NCI-H345 (cell line): ENCODE data around the gene AAGAB.
"Not testable (repeated sequence)": the region's sequence is repeated elsewhere in the genome, so short reads cannot be mapped to it uniquely, and the experiment has no call there.

Experiments
- DNase-seq: peaks from one replicate; lab custom pipeline; 2025; lab: John Stamatoyannopoulos, UW

The AAGAB gene

DNA sequence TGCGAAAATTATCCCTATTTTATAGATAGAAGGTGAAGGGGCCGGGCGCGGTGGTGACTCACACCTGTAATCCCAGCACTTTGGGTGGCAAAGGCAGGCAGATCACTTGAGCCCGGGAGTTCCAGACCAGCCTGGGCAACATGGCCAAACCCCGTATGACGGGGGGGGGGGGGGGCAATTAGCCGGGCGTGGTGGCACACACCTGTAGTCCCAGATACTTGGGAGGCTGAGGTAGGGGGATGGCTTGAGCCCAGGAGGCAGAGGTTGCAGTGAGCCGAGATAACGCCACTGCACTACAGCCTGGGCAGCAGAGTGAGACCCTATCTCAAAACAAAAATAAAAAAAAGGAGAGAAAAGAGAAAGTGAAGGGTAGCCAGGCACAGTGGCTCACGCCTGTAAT lies 1.4 kb downstream of the AAGAB start:
- no peak for DNase-seq

GRCh38 chr15:67251318-67251717 lies 3.1 kb downstream of the AAGAB start:
- no peak for DNase-seq

DNA sequence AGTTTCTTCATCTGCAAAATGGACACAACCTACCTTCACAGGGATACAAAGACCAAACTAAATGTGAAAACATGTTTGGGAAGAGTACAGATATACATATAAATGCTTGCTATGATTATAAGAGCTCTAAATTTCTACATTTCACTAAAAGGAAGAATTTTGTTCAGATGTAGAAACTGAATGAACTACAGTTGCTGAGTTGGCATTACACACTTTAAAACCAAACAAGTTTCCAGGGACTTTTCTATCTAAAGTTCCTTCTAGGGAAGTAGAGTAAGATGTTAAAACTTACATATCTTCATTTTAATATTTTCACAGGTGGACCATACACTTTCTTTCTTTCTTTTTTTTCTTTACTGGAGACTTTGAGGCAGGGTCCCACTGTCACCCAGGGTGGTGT lies 4.6 kb downstream of the AAGAB start:
- DNase-seq = no peak

GRCh38 chr15:67248011-67248505 lies 6.4 kb downstream of the AAGAB start:
- no peak for DNase-seq

DNA sequence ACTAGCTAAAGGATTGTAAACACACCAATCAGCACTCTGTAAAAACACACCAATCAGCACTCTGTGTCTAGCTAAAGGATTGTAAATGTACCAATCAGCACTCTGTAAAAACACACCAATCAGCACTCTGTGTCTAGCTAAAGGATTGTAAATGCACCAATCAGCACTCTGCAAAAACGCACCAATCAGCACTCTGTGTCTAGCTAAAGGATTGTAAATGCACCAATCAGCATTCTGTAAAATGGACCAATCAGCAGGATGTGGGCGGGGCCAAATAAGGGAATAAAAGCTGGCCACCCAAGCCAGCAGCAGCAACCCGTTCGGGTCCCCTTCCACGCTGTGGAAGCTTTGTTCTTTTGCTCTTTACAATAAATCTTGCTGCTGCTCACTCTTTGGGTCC lies 7.9 kb downstream of the AAGAB start:
- not testable (repeated sequence) for DNase-seq

DNA sequence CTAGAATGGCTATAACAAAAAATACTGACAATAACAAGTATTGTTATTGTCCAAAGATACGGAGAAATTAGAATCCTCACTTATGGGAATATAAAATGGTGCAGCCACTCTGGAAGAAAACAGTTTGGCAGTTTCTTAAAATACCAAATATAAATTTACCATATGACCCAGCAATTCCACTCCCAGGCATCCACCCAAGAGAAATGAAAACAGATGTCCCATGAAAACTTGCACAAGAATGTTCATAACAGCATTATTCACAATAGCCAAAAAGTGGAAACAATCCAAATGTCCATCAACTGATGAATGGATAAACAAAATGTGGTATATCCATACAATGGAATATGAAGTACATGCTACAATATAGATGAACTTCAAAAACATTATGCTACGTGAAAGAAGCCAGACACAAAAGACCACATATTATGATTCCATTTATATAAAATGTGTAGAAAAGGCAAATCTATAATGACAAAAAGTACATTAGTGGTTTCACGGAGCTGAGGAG lies 9.4 kb downstream of the AAGAB start:
- DNase-seq = no peak

DNA sequence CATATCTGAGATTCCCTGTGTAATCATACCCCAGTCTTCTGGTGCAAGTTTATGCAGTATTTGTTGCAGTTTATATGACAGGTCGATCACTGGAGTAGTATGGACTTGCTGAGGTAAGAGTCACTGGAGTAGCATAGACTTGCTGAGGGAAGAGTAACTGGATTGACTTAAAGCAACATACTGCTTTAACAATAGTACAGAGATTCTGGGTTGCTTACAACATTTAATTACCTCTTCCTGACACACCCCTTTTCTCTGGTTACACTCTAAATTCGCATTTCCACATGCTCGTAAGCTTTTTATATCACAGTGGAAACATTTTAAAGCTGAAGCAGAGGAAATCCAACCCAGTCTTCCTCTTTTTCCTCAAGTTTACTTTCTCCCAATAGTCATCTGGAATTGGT lies 11.8 kb downstream of the AAGAB start:
- DNase-seq = no peak

GRCh38 chr15:67241132-67241855 lies 13.2 kb downstream of the AAGAB start:
- DNase-seq = no peak

DNA sequence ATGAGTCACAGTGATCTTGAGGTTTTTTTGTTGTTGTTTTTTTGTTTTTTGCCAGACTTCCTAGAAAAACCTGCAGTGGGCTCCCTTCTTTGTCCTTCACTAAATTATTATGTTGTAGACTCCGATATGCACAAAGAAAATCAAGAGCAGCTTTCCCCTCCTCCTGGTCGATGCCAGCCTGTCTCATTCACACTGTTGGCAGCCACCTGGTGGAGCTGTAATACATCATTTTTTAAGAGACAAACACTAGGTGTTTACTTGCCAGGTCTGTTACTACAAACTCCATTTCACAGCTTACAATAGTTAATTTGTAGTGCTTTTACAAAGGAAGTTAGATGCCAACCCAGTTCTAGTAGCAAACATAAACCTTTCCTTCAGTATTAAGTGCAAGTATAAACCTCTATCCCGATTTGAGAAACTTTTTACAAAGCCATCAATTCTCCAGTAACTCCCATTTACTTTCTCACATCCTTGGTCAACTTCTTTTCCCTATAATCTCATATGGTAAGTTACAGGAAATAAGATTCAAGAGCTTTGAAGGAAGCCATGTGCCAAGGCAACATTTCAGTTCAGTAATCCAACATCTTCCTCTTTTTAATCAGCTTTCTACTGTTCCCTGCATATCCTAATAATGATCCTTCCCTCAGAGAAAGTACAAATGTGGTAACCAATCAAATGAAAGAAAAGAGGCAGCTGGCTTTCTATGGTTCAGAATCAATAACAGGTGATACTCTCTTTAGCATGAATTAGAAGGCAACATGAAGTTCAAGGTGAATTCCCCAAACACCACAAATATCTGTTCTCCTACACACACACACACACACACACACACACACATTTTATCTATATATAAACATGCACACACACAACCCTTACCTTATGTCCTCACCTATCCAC lies 14.0 kb downstream of the AAGAB start:
- DNase-seq = peak; percentile 41

GRCh38 chr15:67232591-67232990 lies 21.9 kb downstream of the AAGAB start:
- DNase-seq = no peak

- DNase-seq = no peak
Observed at GRCh38 chr15:67230504-67230903, 24.0 kb downstream of the AAGAB start.

DNA sequence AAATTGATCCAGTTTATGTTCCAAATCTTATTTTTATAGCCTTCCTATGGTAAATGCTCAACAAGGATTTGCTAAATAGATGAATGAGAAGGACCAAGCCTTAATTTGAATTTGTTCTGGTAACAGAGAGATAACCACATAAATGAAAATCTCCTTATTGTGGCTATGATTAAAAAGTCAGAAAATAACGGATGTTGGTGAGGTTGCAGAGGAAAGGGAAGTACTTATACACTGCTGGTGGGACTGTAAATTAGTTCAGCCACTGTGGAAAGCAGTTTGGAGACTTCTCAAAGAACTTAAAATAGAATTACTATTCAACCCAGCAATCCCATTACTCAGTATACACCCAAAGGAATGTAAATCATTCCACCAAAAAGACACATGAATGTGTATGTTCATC lies 26.2 kb downstream of the AAGAB start:
- no peak for DNase-seq

DNA sequence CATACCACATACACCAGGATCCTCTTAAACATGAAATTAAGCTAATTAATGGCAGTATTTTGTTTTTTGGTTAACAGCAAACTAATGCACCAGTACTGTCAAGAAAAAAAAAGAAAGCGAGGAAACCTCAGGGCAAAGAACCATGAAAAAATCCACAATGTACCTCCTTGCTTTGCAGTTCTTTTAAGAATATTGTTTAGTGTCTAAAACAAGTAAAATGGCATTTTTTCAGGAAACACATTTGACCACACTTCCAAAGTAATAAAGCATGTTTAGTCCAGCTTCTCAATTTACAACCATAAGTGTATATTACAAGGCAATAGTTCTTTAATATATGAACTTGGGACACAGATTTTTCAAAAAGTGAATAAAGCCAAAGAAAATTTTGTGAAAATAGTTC lies 26.6 kb downstream of the AAGAB start:
- no peak for DNase-seq

DNA sequence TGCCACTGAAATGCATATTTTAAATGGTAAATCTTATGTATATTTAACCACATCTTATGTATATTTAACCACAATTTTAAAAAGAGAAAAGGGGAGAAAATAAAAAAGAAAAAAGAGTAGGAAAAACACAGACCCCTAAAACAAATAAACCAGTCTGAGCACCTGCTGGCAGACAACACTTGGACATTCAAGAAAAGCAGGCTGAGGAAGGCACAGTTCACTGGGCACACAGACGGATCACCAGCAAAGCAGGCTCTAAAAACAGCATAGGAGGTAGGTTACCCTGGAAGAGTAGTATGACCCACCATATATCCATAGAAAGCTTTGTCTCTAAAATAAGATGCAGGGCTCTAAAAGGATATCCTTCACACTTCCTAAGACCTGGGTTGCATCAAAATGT lies 27.0 kb downstream of the AAGAB start:
- DNase-seq = no peak

- DNase-seq = no peak
Observed at GRCh38 chr15:67225336-67225735, 29.1 kb downstream of the AAGAB start.

- DNase-seq = no peak
Observed at GRCh38 chr15:67224889-67225288, 29.6 kb downstream of the AAGAB start.

- no peak for DNase-seq
Observed at GRCh38 chr15:67219288-67219687, 35.2 kb downstream of the AAGAB start.

DNA sequence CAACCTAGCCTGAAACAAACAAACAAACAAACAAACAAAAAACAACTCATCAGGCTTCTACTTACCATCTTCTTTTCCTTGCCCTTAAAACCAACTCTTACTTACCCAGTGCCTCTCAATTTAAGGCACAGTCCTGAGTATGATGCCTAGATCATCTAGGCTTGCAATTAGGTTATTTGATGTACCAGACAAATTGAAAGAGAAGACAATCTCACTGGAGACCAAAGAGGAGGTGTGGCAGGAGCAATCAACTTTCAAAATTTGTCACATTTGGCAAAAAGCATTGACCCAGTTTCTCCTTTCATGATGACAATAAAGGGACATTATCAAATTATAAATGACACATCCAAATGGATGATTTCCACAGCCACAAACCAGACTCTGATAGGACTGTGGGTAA lies 36.0 kb downstream of the AAGAB start:
- DNase-seq = no peak

GRCh38 chr15:67216859-67217258 lies 37.6 kb downstream of the AAGAB start:
- no peak for DNase-seq

- DNase-seq = no peak
Observed at GRCh38 chr15:67215102-67215501, 39.4 kb downstream of the AAGAB start.

GRCh38 chr15:67212684-67213367 lies 41.6 kb downstream of the AAGAB start:
- no peak for DNase-seq

DNA sequence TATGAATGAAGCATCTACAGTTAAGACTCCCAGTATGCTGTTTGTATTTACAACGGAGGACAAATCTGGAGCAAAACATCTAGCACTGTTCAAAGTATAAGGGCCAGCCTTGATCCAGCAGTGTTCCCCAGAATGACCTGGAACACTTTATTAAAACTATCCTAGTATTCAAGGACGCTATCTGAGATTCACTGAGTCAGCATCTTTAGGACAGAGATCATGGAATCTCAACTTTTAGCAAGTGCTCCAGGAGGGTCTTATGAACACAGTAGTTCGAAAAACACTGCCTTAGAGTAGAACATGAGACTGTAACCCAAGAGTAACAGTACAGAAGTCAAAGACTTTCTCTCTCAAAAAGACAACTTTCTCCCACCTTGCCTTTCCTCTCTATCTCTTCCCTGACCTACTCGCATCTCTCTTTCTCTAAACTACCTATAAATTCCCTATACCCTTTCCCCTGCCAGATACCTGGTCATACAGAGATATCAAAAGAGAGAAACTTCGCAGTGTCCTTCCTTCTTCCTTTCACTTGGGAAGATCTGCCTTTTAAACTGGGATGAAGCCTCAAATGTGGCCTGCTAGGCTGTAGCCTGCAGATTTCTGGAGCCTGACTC lies 43.8 kb downstream of the AAGAB start:
- DNase-seq = no peak
